ENCODE data around the gene RHD. TPM values are rescaled to one million over a fixed set of nuclear protein-coding genes. Genes with fewer than 3 reads are reported as not detected.

RHD gene
- total and polyA plus RNA-seq, 2 experiments from 2014 or later, result 0.21 to 0.26 TPM

- TF ChIP-seq JUNB (IDR thresholded peaks at IDR 0.05; ENCODE audit: unreplicated experiment) (no peak), POLR2AphosphoS5 (IDR thresholded peaks at IDR 0.05; ENCODE audit: low read depth) (no peak)
Observed at GRCh38 chr1:25246600-25247023, 25.7 kb upstream of the RHD start (continued).

GRCh38 chr1:25247024-25247828, 25.1 kb upstream of the RHD start, which contains the start of gene RSRP1:
Gene RSRP1 (minus strand): TSS chr1:25247454. CDS start chr1:25246963, 491 bp downstream.
- ATAC-seq, result peak; percentile 87
- TF ChIP-seq JUNB (IDR thresholded peaks at IDR 0.05; ENCODE audit: unreplicated experiment) (no peak), EZH2 (IDR thresholded peaks at IDR 0.05; ENCODE audit: low read depth, unreplicated experiment) (no peak), ZNF114 (CRISPR knock-in tag; IDR thresholded peaks at IDR 0.05) (no peak), CTCF (conservative IDR thresholded peaks at IDR 0.05; ENCODE audit: low read depth in 2 of 2) (no peak), CREB1 (CRISPR knock-in tag; IDR thresholded peaks at IDR 0.05; ENCODE audit: low read depth) (peak; percentile 65), ZNF331 (CRISPR knock-in tag; IDR thresholded peaks at IDR 0.05; ENCODE audit: low read depth) (no peak), POLR2AphosphoS5 (IDR thresholded peaks at IDR 0.05; ENCODE audit: low read depth) (peak; percentile 100), NANOG (IDR thresholded peaks at IDR 0.05; ENCODE audit: borderline replicate concordance) (no peak), REST (IDR thresholded peaks at IDR 0.05; ENCODE audit: unreplicated experiment) (no peak), EZH2phosphoT487 (IDR thresholded peaks at IDR 0.05; ENCODE audit: unreplicated experiment) (no peak), ETS1 (IDR thresholded peaks at IDR 0.05) (0 out of 2 replicates have a peak, but pooled peaks have one; percentile 46)

More at GRCh38 chr1:25247024-25247828, 25.1 kb upstream of the RHD start, which contains the start of gene RSRP1:
- Histone ChIP-seq H3K4me3 (peak within 1 kb of the TSS; percentile 75), H4K20me1 (replicated peaks; ENCODE audit: insufficient read depth) (peaks cover 4% of the 10 kb centered on the region), H3K4me1 (ENCODE audit: insufficient read depth) (no peaks in the 10 kb centered on the region; the same call in 1 of the 2 replicates), H3F3A (replicated peaks; ENCODE audit: low read depth) (peaks cover 4% of the 10 kb centered on the region; the same call in 1 of the 2 replicates), H3K79me2 (replicated peaks; ENCODE audit: insufficient read depth) (peaks cover 31% of the 10 kb centered on the region), H3K27me3 (ENCODE audit: insufficient read depth) (no peaks in the 10 kb centered on the region), H3K36me3 (ENCODE audit: insufficient read depth) (peaks cover 29% of the 10 kb centered on the region), H3K4me2 (peak within 1 kb of the TSS; percentile 82), H3K9me2 (ENCODE audit: insufficient read depth) (no peaks in the 10 kb centered on the region), H3K27ac (ENCODE audit: low read depth) (peak within 1 kb of the TSS; percentile 91), H2AFZ (peak within 1 kb of the TSS; percentile 45; the same call in 1 of the 2 replicates)
- H3K4me3 Mint-ChIP-seq, result peak within 1 kb of the TSS; percentile 89
- H3K36me3 Mint-ChIP-seq (ENCODE audit: low read depth), result peaks cover 46% of the 10 kb centered on the region
- H3K27me3 Mint-ChIP-seq (ENCODE audit: insufficient read depth, low read depth, poor library complexity), result peaks cover 11% of the 10 kb centered on the region
- H3K9me3 Mint-ChIP-seq, result no peaks in the 10 kb centered on the region; the same call in 1 of the 3 replicates
- peak within 1 kb of the TSS; percentile 99 for H3K27ac Mint-ChIP-seq
- peak; percentile 99 for DNase-seq (ENCODE audit: low spot score)
- peaks cover 12% of the 10 kb centered on the region for H3K4me1 Mint-ChIP-seq

Data from GM23338 (cell line).